Measurements from ENCODE around the gene ZRANB3. TPM values are rescaled to one million over a fixed set of nuclear protein-coding genes. Genes with fewer than 3 reads are reported as not detected.

ZRANB3 gene
- total and polyA plus RNA-seq, 2 experiments from 2014 or later, result 10.5 to 16.8 TPM

- TF ChIP-seq STAT1 (IDR thresholded peaks at IDR 0.05; ENCODE audit: unreplicated experiment) (no peak), ZNF114 (CRISPR knock-in tag; IDR thresholded peaks at IDR 0.05) (no peak), ZNF331 (CRISPR knock-in tag; IDR thresholded peaks at IDR 0.05; ENCODE audit: low read depth) (no peak), CREB1 (CRISPR knock-in tag; IDR thresholded peaks at IDR 0.05; ENCODE audit: low read depth) (no peak), NANOG (IDR thresholded peaks at IDR 0.05; ENCODE audit: borderline replicate concordance) (no peak)
Measured at GRCh38 chr2:135103843-135104242, 427.2 kb downstream of the ZRANB3 start (continued).

GRCh38 chr2:135099802-135100483 lies 431.1 kb downstream of the ZRANB3 start:
- Histone ChIP-seq H3K79me2 (replicated peaks; ENCODE audit: insufficient read depth) (0 out of 2 replicates have a peak, but pooled peaks cover 9% of the 10 kb centered on the region), H3K4me2 (no peak overlapping the region), H3K4me1 (ENCODE audit: insufficient read depth) (no peaks in the 10 kb centered on the region), H2AFZ (no peak overlapping the region), H3K27ac (ENCODE audit: low read depth) (no peak overlapping the region), H3K4me3 (no peak overlapping the region), H3K36me3 (ENCODE audit: insufficient read depth) (no peaks in the 10 kb centered on the region), H3F3A (replicated peaks; ENCODE audit: low read depth) (no peaks in the 10 kb centered on the region), H3K27me3 (ENCODE audit: insufficient read depth) (no peaks in the 10 kb centered on the region), H4K20me1 (replicated peaks; ENCODE audit: insufficient read depth) (no peaks in the 10 kb centered on the region), H3K9me2 (ENCODE audit: insufficient read depth) (no peaks in the 10 kb centered on the region)
- Mint-ChIP-seq H3K27ac (no peak overlapping the region), H3K4me3 (no peak overlapping the region), H3K27me3 (ENCODE audit: insufficient read depth, low read depth, poor library complexity) (no peaks in the 10 kb centered on the region), H3K4me1 (no peaks in the 10 kb centered on the region), H3K9me3 (peaks cover 17% of the 10 kb centered on the region), H3K36me3 (ENCODE audit: low read depth) (peaks cover 29% of the 10 kb centered on the region)
- no peak for ATAC-seq
- no peak for DNase-seq (ENCODE audit: low spot score)
- TF ChIP-seq STAT1 (IDR thresholded peaks at IDR 0.05; ENCODE audit: unreplicated experiment), result no peak
- TF ChIP-seq CTCF (conservative IDR thresholded peaks at IDR 0.05; ENCODE audit: low read depth in 2 of 2), result no peak
- TF ChIP-seq NANOG (IDR thresholded peaks at IDR 0.05; ENCODE audit: borderline replicate concordance), result no peak
- no peak for TF ChIP-seq ZNF114 (CRISPR knock-in tag; IDR thresholded peaks at IDR 0.05)

GRCh38 chr2:135097532-135098231 lies 433.3 kb downstream of the ZRANB3 start:
- Histone ChIP-seq H3K79me2 (replicated peaks; ENCODE audit: insufficient read depth) (0 out of 2 replicates have a peak, but pooled peaks cover 9% of the 10 kb centered on the region), H3F3A (replicated peaks; ENCODE audit: low read depth) (no peaks in the 10 kb centered on the region), H3K4me1 (ENCODE audit: insufficient read depth) (no peaks in the 10 kb centered on the region), H2AFZ (no peak overlapping the region), H4K20me1 (replicated peaks; ENCODE audit: insufficient read depth) (no peaks in the 10 kb centered on the region), H3K4me2 (no peak overlapping the region), H3K9me2 (ENCODE audit: insufficient read depth) (no peaks in the 10 kb centered on the region), H3K27ac (ENCODE audit: low read depth) (no peak overlapping the region), H3K27me3 (ENCODE audit: insufficient read depth) (no peaks in the 10 kb centered on the region), H3K36me3 (ENCODE audit: insufficient read depth) (no peaks in the 10 kb centered on the region), H3K4me3 (no peak overlapping the region)
- no peak for ATAC-seq
- Mint-ChIP-seq H3K27ac (no peak overlapping the region), H3K36me3 (ENCODE audit: low read depth) (peaks cover 16% of the 10 kb centered on the region), H3K4me1 (no peaks in the 10 kb centered on the region), H3K4me3 (no peak overlapping the region), H3K27me3 (ENCODE audit: insufficient read depth, low read depth, poor library complexity) (no peaks in the 10 kb centered on the region), H3K9me3 (no peaks in the 10 kb centered on the region; the same call in 2 of the 3 replicates)
- no peak for DNase-seq (ENCODE audit: low spot score)
- TF ChIP-seq EZH2 (IDR thresholded peaks at IDR 0.05; ENCODE audit: low read depth, unreplicated experiment), result no peak
- TF ChIP-seq CREB1 (CRISPR knock-in tag; IDR thresholded peaks at IDR 0.05; ENCODE audit: low read depth), result no peak
- TF ChIP-seq ZNF114 (CRISPR knock-in tag; IDR thresholded peaks at IDR 0.05), result no peak
- no peak for TF ChIP-seq JUNB (IDR thresholded peaks at IDR 0.05; ENCODE audit: unreplicated experiment)
- no peak for TF ChIP-seq REST (IDR thresholded peaks at IDR 0.05; ENCODE audit: unreplicated experiment)
- TF ChIP-seq NANOG (IDR thresholded peaks at IDR 0.05; ENCODE audit: borderline replicate concordance), result no peak
- TF ChIP-seq CTCF (conservative IDR thresholded peaks at IDR 0.05; ENCODE audit: low read depth in 2 of 2), result no peak
- TF ChIP-seq POLR2AphosphoS5 (IDR thresholded peaks at IDR 0.05; ENCODE audit: low read depth), result no peak
- no peak for TF ChIP-seq STAT1 (IDR thresholded peaks at IDR 0.05; ENCODE audit: unreplicated experiment)
- no peak for TF ChIP-seq ETS1 (IDR thresholded peaks at IDR 0.05)
- TF ChIP-seq ZNF331 (CRISPR knock-in tag; IDR thresholded peaks at IDR 0.05; ENCODE audit: low read depth), result no peak

All from GM23338 (cell line).